ENCODE measurements around the gene PIP5K1B. TPM values are rescaled to one million over a fixed set of nuclear protein-coding genes. Genes with fewer than 3 reads are reported as not detected.
"Not testable (repeated sequence)": the region's sequence is repeated elsewhere in the genome, so short reads cannot be mapped to it uniquely, and the experiment has no call there.

PIP5K1B gene
- total RNA-seq, 1 donor from 2014 or later: 0.13 TPM

DNA sequence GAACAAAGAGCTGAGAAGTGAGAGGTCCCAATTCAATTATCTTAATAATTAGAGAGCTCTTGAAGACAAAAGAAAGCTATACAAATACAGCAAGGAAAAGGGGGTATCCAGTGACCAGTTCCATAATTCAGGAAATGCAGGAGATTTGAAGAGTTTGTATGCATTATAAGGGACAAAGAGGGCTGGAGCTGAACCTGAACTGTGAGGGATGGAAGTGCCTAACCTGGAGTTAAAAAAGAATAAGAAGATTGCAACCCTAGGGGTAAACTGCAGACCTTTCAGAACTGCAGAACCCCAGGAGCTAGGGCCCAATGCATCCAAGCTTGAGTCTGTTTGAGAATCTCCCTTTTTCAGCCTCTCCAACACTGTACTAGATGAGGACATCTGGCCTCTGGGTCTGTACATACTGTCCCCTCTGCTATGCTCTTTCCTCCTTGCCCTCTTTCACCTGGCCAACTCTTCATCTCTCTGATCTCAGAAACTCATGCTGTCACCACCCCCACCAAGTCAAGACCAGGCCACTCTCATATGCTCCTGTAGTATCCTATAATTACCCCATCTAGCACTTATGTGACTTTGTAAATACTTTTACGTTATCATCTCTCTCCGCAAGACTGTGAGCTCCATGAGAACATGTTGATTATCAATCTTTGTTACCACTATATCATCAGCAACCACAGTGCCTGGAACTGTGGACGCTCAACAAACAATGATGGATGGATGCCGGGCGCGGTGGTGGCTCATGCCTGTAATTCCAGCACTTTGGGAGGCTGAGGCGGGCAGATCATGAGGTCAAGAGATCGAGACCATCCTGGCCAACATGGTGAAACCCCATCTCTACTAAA is 315.5 kb downstream of the PIP5K1B start:
- no peak for DNase-seq (ENCODE audit: low read depth, low spot score)

- no peak for DNase-seq (ENCODE audit: low read depth, low spot score)
These were observed 318.6 kb downstream of the PIP5K1B start for GRCh38 chr9:69023650-69024049.

DNA sequence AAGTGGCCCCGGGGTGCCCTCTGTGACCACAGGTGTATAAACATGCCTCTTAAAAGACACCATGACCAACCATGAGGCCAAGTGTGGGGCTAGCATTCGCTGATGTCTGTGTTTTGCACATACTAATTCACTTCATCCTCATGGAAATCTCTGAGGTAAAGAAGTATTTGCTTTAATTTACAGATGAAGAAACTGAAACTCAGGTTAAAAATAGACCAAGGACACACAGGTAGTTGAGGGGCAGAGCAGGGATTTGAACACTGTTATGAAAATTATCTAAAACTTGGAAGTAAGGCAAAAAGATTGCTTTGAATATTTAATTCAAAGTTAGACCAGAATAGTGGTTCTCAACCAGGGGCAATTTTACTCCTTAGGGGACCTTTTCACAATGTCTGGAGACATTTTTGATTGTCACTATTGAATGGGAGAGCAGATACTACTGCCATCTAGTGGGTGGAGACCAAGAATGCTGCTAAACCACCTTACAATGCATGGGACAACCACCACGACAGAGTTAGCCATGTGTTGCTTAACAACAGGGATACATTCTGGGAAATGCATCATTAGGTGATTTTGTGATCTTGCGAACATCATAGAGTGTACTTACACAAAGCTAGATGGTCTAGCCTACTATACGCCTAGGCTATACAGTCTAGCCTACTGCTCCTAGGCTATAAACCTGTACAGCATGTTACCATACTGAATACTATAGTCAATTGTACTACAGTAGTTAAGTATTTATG is 322.5 kb downstream of the PIP5K1B start:
- DNase-seq (ENCODE audit: low read depth, low spot score): no peak

- no peak for DNase-seq (ENCODE audit: low read depth, low spot score)
These were observed 323.7 kb downstream of the PIP5K1B start for GRCh38 chr9:69028754-69029153.

DNA sequence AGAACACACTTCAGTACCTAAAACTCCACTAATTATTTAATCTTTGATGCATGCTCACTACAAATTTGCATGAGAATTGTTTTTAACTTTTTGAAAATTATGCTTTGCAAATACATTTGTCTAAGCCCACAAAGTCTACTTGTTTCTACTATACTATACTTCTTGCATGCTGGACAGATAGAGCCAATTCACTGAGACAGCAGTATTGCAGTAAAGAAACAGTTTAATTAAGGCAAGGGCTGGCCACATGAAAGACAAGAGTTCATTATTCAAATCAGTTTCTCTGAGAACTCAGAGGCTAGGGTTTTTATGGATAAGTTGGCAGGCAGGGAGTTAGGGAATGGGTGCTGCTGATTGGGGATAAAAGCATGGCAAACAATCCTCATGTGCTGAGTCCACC is 324.5 kb downstream of the PIP5K1B start:
- DNase-seq (ENCODE audit: low read depth, low spot score): no peak

DNA sequence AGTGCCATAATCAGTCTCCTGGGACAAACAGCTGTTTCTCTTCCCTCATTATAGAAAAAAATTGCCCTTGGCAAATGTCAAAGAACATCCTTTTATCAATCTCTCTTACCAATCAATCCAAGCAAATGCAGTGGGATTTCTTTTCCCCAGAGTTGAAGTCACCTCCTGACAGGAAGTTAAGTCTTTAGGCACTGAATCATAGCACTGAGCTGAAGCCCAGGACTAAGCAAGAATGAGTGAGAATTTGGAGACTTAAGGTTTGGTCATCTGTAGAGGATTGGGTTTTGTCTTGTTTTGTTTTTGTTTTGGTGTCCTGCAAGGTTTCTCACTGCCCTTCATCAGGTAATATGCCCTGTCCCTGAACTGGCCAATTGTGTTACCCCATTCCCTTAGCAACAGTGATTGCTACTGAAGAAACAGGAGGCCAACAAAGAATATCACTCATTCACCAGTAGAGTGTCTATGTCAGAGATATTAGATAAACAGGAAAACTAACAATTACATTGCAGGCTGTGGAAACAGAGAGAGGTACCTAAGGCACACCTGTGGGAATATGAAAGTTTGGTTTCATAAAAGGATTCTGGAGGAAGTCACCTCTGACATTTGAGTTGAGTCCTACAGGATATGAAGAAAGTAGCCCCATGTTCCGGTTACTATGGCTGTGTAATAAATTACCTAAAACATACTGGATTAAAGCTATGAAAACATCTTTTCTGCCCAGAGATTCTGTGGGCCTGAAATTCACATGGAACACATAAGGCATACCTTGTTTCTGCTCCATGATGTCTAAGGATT is 326.0 kb downstream of the PIP5K1B start:
- no peak for DNase-seq (ENCODE audit: low read depth, low spot score)

- DNase-seq (ENCODE audit: low read depth, low spot score): no peak
These were observed 329.0 kb downstream of the PIP5K1B start for GRCh38 chr9:69034071-69034470.

GRCh38 chr9:69035438-69036308 is 330.6 kb downstream of the PIP5K1B start, which contains the start of gene FXN:
Gene FXN, plus strand, starts transcription at chr9:69035752. Its CDS starts 31 bp downstream, at chr9:69035783.
- DNase-seq (ENCODE audit: low read depth, low spot score): peak; percentile 48

- no peak for DNase-seq (ENCODE audit: low read depth, low spot score)
These were observed 331.3 kb downstream of the PIP5K1B start for GRCh38 chr9:69036309-69036708.

- DNase-seq (ENCODE audit: low read depth, low spot score): no peak
These were observed 331.8 kb downstream of the PIP5K1B start for GRCh38 chr9:69036799-69037198.

GRCh38 chr9:69040646-69041045 is 335.6 kb downstream of the PIP5K1B start:
- no peak for DNase-seq (ENCODE audit: low read depth, low spot score)

DNA sequence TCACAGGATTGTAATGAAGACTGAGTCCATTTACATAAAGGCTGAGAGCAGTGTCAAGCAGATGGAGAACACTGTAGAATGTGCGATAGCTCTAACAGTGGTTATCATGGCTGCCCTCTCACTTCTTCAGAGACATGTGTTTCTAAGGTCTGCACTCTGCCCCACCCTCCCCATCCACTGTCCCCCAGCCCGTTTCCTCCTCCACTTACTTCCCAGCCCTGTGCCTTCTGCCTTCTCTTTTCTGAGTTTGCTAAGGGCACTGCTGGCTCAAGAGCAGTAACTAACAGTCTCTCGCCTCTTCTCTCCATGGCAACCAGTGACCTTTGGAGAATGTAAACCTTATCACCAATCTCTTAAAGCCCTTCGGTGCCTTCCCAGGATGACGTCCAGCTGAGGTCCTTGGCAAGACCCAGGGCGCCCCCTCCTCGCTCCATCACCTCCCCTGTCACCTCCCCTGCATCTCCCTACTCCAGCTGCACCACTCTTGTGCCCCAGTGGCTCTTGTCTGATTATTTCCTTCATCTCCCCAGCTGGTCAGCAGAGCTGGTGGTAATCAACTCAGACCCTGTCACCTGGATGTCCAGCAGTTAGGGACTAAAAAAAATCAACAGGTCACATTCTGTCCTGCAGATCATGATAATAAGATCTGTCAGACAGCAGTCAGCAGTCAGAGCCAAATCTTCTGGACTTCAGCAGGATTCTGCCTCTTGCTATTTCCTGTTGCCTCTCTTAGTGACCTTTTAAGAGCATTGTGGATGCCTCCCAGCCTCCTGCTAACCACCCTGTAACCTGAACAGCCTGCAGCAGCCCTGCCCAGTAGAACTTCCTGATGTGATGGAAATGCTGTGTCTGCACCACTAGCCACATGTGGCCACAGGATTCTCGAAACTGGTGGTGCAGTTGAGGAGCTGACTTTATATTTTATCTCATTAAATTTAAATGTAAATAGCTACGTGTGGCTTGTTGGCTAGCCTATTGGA is 339.5 kb downstream of the PIP5K1B start:
- DNase-seq (ENCODE audit: low read depth, low spot score): no peak

- DNase-seq (ENCODE audit: low read depth, low spot score): no peak
These were observed 340.8 kb downstream of the PIP5K1B start for GRCh38 chr9:69045821-69046220.

DNA sequence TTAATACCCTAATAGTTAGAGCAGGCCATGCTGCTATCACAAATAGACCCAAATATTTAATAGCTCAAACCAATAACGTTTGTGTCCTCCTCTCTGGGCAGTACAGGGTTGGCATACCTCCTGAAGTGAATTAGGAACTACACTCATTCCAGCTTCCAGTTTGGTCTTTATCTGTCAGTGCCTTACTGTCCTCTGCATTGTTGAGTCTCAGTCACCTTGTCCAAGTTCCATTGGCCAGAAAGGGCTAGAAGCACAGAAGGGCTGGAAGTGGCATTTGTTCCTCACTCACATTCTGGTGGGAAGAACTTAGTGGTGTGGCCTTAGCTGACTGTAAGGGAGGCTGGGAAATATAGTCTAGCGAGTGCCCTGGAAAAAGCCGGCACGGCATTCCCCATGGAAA is 341.7 kb downstream of the PIP5K1B start:
- no peak for DNase-seq (ENCODE audit: low read depth, low spot score)

- no peak for DNase-seq (ENCODE audit: low read depth, low spot score)
These were observed 342.3 kb downstream of the PIP5K1B start for GRCh38 chr9:69047371-69047770.

GRCh38 chr9:69049094-69049493 is 344.1 kb downstream of the PIP5K1B start:
- no peak for DNase-seq (ENCODE audit: low read depth, low spot score)

DNA sequence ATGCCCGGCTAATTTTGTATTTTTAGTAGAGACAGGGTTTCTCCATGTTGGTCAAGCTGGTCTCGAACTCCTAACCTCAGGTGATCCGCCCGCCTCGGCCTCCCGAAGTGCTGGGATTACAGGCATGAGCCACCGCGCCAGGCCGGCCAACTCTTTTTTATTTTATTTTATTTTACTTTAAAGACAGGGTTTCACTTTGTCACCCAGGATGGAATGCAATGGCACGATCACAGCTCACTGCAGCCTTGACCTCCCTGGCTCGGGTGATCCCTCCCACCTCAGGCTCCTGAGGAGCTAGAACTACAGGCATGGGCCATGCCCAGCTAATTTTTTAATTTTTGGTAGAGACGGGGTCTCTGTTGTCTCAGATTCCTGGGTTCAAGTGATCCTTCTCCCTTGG is 345.9 kb downstream of the PIP5K1B start:
- DNase-seq (ENCODE audit: low read depth, low spot score): not testable (repeated sequence)

GRCh38 chr9:69054989-69055388 is 349.9 kb downstream of the PIP5K1B start:
- DNase-seq (ENCODE audit: low read depth, low spot score): no peak

GRCh38 chr9:69056191-69056815 is 351.3 kb downstream of the PIP5K1B start:
- DNase-seq (ENCODE audit: low read depth, low spot score): no peak
